Measurements from ENCODE around the gene BHLHE23. TPM values are rescaled to one million over a fixed set of nuclear protein-coding genes. Genes with fewer than 3 reads are reported as not detected.
"Not testable (repeated sequence)": the region's sequence is repeated elsewhere in the genome, so short reads cannot be mapped to it uniquely, and the experiment has no call there.

BHLHE23 gene
- total and polyA plus RNA-seq, 12 donors = 0.03 TPM; not detected in 11

GRCh38 chr20:62961799-62962198, 45.0 kb downstream of the BHLHE23 start:
- H3K27ac ChIP-seq = peak overlapping the region in 1 of 10 donors; percentile 48
- WGBS, 2 donors = 93 to 94% methylated on average over 8 of the region's 8 CpGs

GRCh38 chr20:62961310-62961783, 45.4 kb downstream of the BHLHE23 start:
- 58 to 78% methylated on average over 19 of the region's 19 CpGs for WGBS, 2 donors
- H3K9me3 ChIP-seq = no peaks in the 10 kb centered on the region
- peaks cover 0 to 25% (median 0%) of the 10 kb centered on the region in 9 donors for H3K36me3 ChIP-seq
- peaks cover 0 to under 1% (median 0%) of the 10 kb centered on the region in 9 donors for H3K4me1 ChIP-seq
- TF ChIP-seq CTCF (IDR thresholded peaks at IDR 0.05) = no peak
- H3K27me3 ChIP-seq = no peaks in the 10 kb centered on the region
- intact Hi-C loops (cut with DNase I) = no loop called here
- peak overlapping the region in 1 of 10 donors; percentile 48 for H3K27ac ChIP-seq
- peak in 3 of 8 donors; percentile 14 to 64 (median 41) for ATAC-seq
- DNase-seq = no peak
- peak overlapping the region in 3 of 10 donors; percentile 28 to 33 (median 33) for H3K4me3 ChIP-seq

More at GRCh38 chr20:62961799-62962198, 45.0 kb downstream of the BHLHE23 start:
- H3K4me1 ChIP-seq = no peaks in the 10 kb centered on the region
- DNase-seq (no peak), ATAC-seq (no peak)
- intact Hi-C loops (cut with DNase I) = no loop called here
- no peaks in the 10 kb centered on the region for H3K9me3 ChIP-seq
- no peak for TF ChIP-seq CTCF (IDR thresholded peaks at IDR 0.05)
- H3K36me3 ChIP-seq = peaks cover 0 to 25% (median 0%) of the 10 kb centered on the region in 9 donors
- H3K27me3 ChIP-seq = no peaks in the 10 kb centered on the region
- no peak overlapping the region for H3K4me3 ChIP-seq

- H3K27ac ChIP-seq; intact Hi-C loops (cut with DNase I); DNase-seq; H3K4me1 ChIP-seq; H3K4me3 ChIP-seq; H3K27me3 ChIP-seq; H3K9me3 ChIP-seq; ATAC-seq: not testable (repeated sequence)
- 77 to 90% methylated on average over 22 to 27 of the region's 31 CpGs for WGBS, 2 donors
- H3K36me3 ChIP-seq = peaks cover 0 to 25% (median 0%) of the 10 kb centered on the region in 9 donors
These were observed 46.1 kb downstream of the BHLHE23 start for GRCh38 chr20:62960446-62961309.

GRCh38 chr20:62959998-62960436, 46.7 kb downstream of the BHLHE23 start:
- ATAC-seq = no peak
- H3K27ac ChIP-seq = no peak overlapping the region
- WGBS, 2 donors = 91 to 93% methylated on average over 20 of the region's 20 CpGs

More at GRCh38 chr20:62959998-62960436, 46.7 kb downstream of the BHLHE23 start:
- no peak for DNase-seq
- intact Hi-C loops (cut with DNase I) = loop anchor here in 1 of 10 donors (10.0 kb wide), 1 partner anchor 45 kb away; the partner anchor contains the start of gene BHLHE23
- no peaks in the 10 kb centered on the region for H3K27me3 ChIP-seq
- no peak for TF ChIP-seq CTCF (IDR thresholded peaks at IDR 0.05)
- H3K9me3 ChIP-seq = no peaks in the 10 kb centered on the region
- peaks cover 0 to 24% (median 0%) of the 10 kb centered on the region in 9 donors for H3K36me3 ChIP-seq
- peaks cover 0 to 10% (median 0%) of the 10 kb centered on the region in 9 donors for H3K4me1 ChIP-seq
- no peak overlapping the region for H3K4me3 ChIP-seq
